ENCODE results near the gene BMAL1. TPM values are rescaled to one million over a fixed set of nuclear protein-coding genes. Genes with fewer than 3 reads are reported as not detected.

The BMAL1 gene
- total and polyA plus RNA-seq, 7 donors = 10.8 to 41.5 (median 27.7) TPM

DNA sequence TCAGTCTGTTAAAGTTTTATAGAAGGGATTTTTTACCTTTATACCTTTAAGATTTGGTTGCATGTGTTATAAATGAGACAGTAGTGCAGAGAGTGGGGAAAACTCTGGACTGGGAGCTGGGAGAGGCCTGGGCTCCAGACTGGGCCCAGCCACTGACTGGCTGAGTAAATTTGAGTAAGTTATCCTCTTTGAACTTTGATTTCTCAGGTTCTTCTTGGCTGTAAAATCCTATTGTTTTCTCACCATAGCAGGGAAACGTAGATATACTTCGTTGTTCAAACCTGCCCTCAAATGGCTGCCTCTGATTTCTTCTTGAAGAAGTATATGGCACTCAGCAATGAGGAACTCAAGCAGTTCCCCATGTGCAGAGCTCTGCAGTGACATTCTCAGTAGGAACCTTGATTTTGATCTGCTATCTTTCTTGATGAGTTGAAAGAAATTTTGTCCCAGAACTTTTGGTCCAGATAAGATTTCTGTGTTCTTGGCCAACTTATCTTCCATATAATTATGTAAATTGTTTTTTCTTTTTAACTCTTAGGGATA, 8.8 kb downstream of the BMAL1 start:
- Histone ChIP-seq H3K36me3 (no peaks in the 10 kb centered on the region), H3K4me3 (no peak overlapping the region), H3K9me3 (no peaks in the 10 kb centered on the region), H3K27ac (no peak overlapping the region), H3K27me3 (no peaks in the 10 kb centered on the region), H3K4me1 (peaks cover 0 to 9% (median 3%) of the 10 kb centered on the region in 4 donors)
- no peak for DNase-seq
- intact Hi-C loops (cut with DNase I) = no loop called here
- no peak for TF ChIP-seq POLR2AphosphoS5 (IDR thresholded peaks at IDR 0.05)
- 6 to 50% methylated on average over 2 of the region's 2 CpGs for WGBS, 2 donors

- Histone ChIP-seq H3K27me3 (no peaks in the 10 kb centered on the region), H3K4me3 (no peak overlapping the region), H3K36me3 (no peaks in the 10 kb centered on the region), H3K27ac (no peak overlapping the region), H3K4me1 (peaks cover 0 to 9% (median 3%) of the 10 kb centered on the region in 4 donors), H3K9me3 (no peaks in the 10 kb centered on the region)
- intact Hi-C loops (cut with DNase I) = no loop called here
- no peak for DNase-seq
- 79 to 87% methylated on average over 3 of the region's 3 CpGs for WGBS, 2 donors
- TF ChIP-seq POLR2AphosphoS5 (IDR thresholded peaks at IDR 0.05) = no peak
- TF ChIP-seq, protein P1, sequence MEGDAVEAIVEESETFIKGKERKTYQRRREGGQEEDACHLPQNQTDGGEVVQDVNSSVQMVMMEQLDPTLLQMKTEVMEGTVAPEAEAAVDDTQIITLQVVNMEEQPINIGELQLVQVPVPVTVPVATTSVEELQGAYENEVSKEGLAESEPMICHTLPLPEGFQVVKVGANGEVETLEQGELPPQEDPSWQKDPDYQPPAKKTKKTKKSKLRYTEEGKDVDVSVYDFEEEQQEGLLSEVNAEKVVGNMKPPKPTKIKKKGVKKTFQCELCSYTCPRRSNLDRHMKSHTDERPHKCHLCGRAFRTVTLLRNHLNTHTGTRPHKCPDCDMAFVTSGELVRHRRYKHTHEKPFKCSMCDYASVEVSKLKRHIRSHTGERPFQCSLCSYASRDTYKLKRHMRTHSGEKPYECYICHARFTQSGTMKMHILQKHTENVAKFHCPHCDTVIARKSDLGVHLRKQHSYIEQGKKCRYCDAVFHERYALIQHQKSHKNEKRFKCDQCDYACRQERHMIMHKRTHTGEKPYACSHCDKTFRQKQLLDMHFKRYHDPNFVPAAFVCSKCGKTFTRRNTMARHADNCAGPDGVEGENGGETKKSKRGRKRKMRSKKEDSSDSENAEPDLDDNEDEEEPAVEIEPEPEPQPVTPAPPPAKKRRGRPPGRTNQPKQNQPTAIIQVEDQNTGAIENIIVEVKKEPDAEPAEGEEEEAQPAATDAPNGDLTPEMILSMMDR (IDR thresholded peaks at IDR 0.05) = no peak
- no peak for TF ChIP-seq POLR2A (IDR thresholded peaks at IDR 0.05)
- TF ChIP-seq EP300 (IDR thresholded peaks at IDR 0.05) = no peak
These were observed 9.4 kb downstream of the BMAL1 start for GRCh38 chr11:13287036-13287435.

DNA sequence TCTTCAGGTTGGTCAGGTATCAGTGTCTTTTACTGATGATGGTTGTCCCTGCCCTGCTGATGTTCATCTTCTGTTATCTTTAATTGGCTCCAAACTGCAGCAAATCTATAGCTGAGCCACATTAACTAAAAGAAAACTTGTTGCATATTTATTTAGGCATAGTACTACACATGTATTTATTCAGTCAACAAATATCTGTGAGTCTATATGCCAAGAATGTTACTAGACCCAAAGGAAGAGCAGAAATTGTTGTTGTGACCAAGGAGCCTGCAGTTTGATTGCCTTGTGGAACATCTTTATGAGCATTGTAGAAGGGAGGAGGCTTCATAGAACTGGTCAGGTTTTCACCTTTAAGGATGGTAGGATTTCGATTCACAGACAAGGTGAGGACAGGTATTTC, 10.1 kb downstream of the BMAL1 start:
- H3K9me3 ChIP-seq = no peaks in the 10 kb centered on the region
- whole genome bisulfite sequencing, 2 donors = 84% methylated on average over 1 of the region's 1 CpG
- no peak overlapping the region for H3K4me3 ChIP-seq
- no peak overlapping the region for H3K27ac ChIP-seq
- TF ChIP-seq POLR2AphosphoS5 (IDR thresholded peaks at IDR 0.05) = no peak
- TF ChIP-seq, protein P1 (IDR thresholded peaks at IDR 0.05) = no peak
- TF ChIP-seq EP300 (IDR thresholded peaks at IDR 0.05) = no peak
- TF ChIP-seq POLR2A (IDR thresholded peaks at IDR 0.05) = no peak
- DNase-seq = no peak
- intact Hi-C loops (cut with DNase I) = no loop called here
- peaks cover 0 to 9% (median 3%) of the 10 kb centered on the region in 4 donors for H3K4me1 ChIP-seq
- H3K27me3 ChIP-seq = no peaks in the 10 kb centered on the region
- no peaks in the 10 kb centered on the region for H3K36me3 ChIP-seq

- TF ChIP-seq POLR2A (IDR thresholded peaks at IDR 0.05) (no peak), POLR2AphosphoS5 (IDR thresholded peaks at IDR 0.05) (no peak), EP300 (IDR thresholded peaks at IDR 0.05) (no peak)
- TF ChIP-seq, protein P1 (IDR thresholded peaks at IDR 0.05) = no peak
- Histone ChIP-seq H3K4me1 (peaks cover 0 to 8% (median 2%) of the 10 kb centered on the region in 4 donors), H3K27ac (no peak overlapping the region), H3K4me3 (no peak overlapping the region), H3K27me3 (no peaks in the 10 kb centered on the region), H3K36me3 (no peaks in the 10 kb centered on the region), H3K9me3 (no peaks in the 10 kb centered on the region)
- intact Hi-C loops (cut with DNase I) = no loop called here
- 88 to 93% methylated on average over 3 of the region's 3 CpGs for WGBS, 2 donors
- DNase-seq = no peak
These were observed 10.9 kb downstream of the BMAL1 start for GRCh38 chr11:13288375-13289029.

- Histone ChIP-seq H3K4me3 (no peak overlapping the region), H3K36me3 (no peaks in the 10 kb centered on the region), H3K4me1 (peaks cover 0 to 14% (median 2%) of the 10 kb centered on the region in 4 donors), H3K27ac (no peak overlapping the region), H3K27me3 (no peaks in the 10 kb centered on the region), H3K9me3 (no peaks in the 10 kb centered on the region)
- no peak for TF ChIP-seq EP300 (IDR thresholded peaks at IDR 0.05)
- intact Hi-C loops (cut with DNase I) = no loop called here
- no peak for DNase-seq
- WGBS, 2 donors = 81 to 96% methylated on average over 1 of the region's 1 CpG
These were observed 11.5 kb downstream of the BMAL1 start for GRCh38 chr11:13289081-13289480.

Data from sigmoid colon (tissue), 7 donors.